Choroid plexus epithelial cell (primary cell): Measurements from ENCODE around the gene DUSP14.

Source experiments
- DNase-seq: peaks from one replicate; pipeline ENCODE4 v3.0.0-alpha.2; 2010; ENCODE audit warnings: low read depth
- H3K4me3 ChIP-seq: 2 replicates; pipeline ENCODE4 v1.5.1; 2011; ENCODE audit warnings: low read depth, mild to moderate bottlenecking, control low read depth, low read length, moderate library complexity
- TF ChIP-seq, protein P1 (sequence below): conservative IDR thresholded peaks from 2 replicates; pipeline ENCODE4 v1.5.1; 2011; ENCODE audit warnings: low read depth, mild to moderate bottlenecking, control low read depth, inconsistent platforms, low read length, moderate library complexity

DUSP14 gene

GRCh38 chr17:37475731-37476420 is 13.8 kb upstream of the DUSP14 start:
- no peak overlapping the region for H3K4me3 ChIP-seq
- no peak for DNase-seq
- TF ChIP-seq, protein P1, sequence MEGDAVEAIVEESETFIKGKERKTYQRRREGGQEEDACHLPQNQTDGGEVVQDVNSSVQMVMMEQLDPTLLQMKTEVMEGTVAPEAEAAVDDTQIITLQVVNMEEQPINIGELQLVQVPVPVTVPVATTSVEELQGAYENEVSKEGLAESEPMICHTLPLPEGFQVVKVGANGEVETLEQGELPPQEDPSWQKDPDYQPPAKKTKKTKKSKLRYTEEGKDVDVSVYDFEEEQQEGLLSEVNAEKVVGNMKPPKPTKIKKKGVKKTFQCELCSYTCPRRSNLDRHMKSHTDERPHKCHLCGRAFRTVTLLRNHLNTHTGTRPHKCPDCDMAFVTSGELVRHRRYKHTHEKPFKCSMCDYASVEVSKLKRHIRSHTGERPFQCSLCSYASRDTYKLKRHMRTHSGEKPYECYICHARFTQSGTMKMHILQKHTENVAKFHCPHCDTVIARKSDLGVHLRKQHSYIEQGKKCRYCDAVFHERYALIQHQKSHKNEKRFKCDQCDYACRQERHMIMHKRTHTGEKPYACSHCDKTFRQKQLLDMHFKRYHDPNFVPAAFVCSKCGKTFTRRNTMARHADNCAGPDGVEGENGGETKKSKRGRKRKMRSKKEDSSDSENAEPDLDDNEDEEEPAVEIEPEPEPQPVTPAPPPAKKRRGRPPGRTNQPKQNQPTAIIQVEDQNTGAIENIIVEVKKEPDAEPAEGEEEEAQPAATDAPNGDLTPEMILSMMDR = no peak

DNA sequence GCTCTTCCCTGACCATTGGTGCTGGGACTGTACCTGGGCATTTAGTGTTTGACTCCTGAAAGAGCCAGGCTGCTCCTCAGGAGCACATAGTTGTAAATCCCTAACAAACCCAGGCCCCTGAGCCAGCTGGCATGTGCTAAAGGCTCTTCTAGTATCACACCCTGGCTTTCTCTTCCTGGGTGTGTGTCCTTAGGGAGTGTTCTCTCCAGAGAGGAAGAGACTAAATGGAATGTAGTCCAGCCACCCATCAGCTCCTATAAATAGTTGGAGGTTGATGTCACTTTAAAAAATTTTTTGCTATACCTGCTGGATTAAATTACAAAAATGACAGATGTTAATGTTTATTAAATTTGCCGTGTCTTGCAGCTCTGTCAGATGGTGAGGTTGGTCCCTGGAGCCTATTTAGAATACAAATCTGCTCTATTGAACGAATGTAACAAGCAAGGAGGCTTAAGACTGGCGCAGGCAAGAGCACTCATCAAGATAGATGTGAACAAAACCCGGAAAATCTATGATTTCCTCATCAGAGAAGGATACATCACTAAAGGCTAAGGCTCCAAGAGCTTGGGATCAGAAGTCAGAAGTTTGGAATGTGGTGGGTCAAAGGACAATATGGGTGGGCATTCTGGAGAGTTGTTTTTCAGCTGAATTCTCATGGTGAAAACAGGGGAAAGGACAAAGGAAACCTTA is 13.1 kb upstream of the DUSP14 start:
- no peak overlapping the region for H3K4me3 ChIP-seq
- DNase-seq = peak; percentile 84
- TF ChIP-seq, protein P1 = no peak

DNA sequence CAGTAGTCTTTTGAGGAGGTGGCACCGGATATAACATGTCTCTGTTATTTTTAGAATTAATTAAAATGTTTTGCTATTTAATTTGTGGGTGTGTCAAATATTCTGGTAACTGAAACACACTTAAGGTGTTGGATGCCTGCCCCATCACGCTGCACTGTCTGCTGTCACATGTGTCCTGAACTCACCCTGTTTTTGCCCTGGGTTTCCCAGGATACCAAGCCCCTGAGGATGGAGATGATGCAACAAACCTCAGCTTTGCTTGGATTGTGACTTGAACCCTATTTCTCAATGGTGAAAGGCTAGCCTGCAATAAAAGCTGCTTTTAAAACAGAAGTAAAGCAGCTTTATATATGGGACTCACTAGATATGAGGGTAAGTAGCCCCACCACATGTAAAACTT is 11.5 kb upstream of the DUSP14 start:
- TF ChIP-seq, protein P1 = no peak
- H3K4me3 ChIP-seq = no peak overlapping the region
- DNase-seq = peak; percentile 90

- TF ChIP-seq, protein P1 = no peak
- H3K4me3 ChIP-seq = no peak overlapping the region
- no peak for DNase-seq
Measured at GRCh38 chr17:37479025-37479424, 10.7 kb upstream of the DUSP14 start.

DNA sequence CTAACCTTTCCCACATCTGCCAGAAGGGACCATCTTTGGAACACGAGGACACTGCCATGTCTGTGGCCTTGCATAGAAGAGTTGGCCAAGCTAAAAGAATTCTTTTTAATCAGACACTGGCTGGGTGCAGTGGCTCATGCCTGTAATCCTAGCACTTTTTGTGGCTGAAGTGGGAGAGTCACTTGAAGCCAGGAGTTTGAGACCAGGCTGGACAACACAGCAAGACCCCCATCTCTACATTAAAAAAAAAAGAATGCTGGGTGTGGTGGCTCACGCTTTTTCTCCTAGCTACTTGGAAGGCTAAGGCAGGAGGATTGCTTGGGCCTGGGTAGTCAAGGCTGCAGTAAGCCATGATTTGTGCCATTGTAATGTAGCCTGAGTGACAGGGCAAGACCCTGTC is 9.3 kb upstream of the DUSP14 start:
- H3K4me3 ChIP-seq = no peak overlapping the region
- DNase-seq = no peak
- TF ChIP-seq, protein P1 = no peak

DNA sequence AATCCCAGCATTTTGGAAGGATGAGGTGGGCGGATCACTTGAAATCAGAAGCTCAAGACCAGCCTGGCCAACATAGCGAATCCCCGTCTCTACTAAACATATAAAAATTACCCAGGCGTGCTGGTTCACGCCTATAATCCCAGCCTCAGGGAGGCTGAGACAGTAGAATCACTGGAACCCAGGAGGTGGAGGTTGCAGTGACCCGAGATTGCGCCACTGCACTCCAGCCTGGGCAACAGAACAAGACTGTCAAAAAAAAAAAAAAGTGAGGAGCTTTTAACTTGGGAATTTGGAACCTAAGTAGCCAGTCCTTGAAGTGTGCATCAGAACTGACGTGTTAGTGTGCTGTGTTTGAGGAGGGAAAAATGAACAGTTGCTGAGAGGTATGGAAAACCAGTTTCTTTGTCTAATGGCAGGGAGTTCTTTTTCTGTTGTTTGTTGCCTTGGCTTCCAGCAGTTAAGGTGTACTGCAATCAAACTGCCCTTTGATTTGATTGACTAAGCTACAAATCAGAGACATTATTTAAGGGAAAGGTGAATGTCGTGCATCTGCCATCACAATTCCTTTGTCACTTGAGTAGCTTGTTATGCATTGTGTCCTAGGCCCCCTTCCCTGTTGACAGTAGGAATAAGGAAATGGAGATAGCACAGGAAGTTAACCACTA is 8.6 kb upstream of the DUSP14 start:
- TF ChIP-seq, protein P1 = no peak
- H3K4me3 ChIP-seq = no peak overlapping the region
- DNase-seq = no peak
